Heart right ventricle (tissue), 16 donors: ENCODE data around the gene MNS1. TPM values are rescaled to one million over a fixed set of nuclear protein-coding genes. Genes with fewer than 3 reads are reported as not detected.

Experiments
- ATAC-seq, 8 donors: fragments of 200-7000 bp; cut with Tn5 transposase; one replicate each; pipeline ENCODE4 v1.9.1; 2020; ENCODE audit warnings: mild to moderate bottlenecking in 8 of 8, moderate library complexity in 8 of 8, moderate number of reproducible peaks in 1 of 8
- DNase-seq, 2 donors: peaks; one replicate each; pipeline ENCODE4 v3.0.0-alpha.2; 2020
- H3K27ac ChIP-seq, 10 donors: fragments of 200-600 bp; sonication (generic) in 2 of 10; one replicate each; pipeline versions ENCODE4 v1.5.0 to v1.8.0; 2020 to 2022; ENCODE audit warnings: mild to moderate bottlenecking in 3 of 10
- H3K27me3 ChIP-seq, 7 donors: fragments of 200-600 bp; one replicate each; pipeline ENCODE4 v1.8.0; 2021 to 2022; ENCODE audit warnings: mild to moderate bottlenecking in 2 of 7
- H3K36me3 ChIP-seq, 9 donors: fragments of 200-600 bp; sonication (generic) in 1 of 9; one replicate each; pipeline versions ENCODE4 v1.5.0 to v1.8.0; 2020 to 2022; ENCODE audit warnings: mild to moderate bottlenecking in 2 of 9
- H3K4me1 ChIP-seq, 9 donors: fragments of 200-600 bp; sonication (generic) in 1 of 9; one replicate each; pipeline versions ENCODE4 v1.5.0 to v1.8.0; 2020 to 2022; ENCODE audit warnings: mild to moderate bottlenecking in 4 of 9
- H3K4me3 ChIP-seq, 10 donors: fragments of 200-600 bp; sonication (generic) in 2 of 10; one replicate each; pipeline versions ENCODE4 v1.5.0 to v1.8.0; 2020 to 2022; ENCODE audit warnings: mild to moderate bottlenecking in 7 of 10, moderate library complexity in 2 of 10
- H3K9me3 ChIP-seq, 11 donors: fragments of 200-600 bp in 10 of 11; sonication (generic) in 2 of 11; one replicate each; pipeline versions ENCODE4 v1.5.0 to v1.8.0; 2013 to 2022; ENCODE audit warnings: mild to moderate bottlenecking in 2 of 11, control low read depth in 1 of 11, moderate library complexity in 1 of 11
- WGBS, 2 donors: extraction: QIAGEN DNeasy Blood & Tissue Kit; methylation state at CpG; one replicate each; pipeline ENCODE4 v1.1.7; 2013; ENCODE audit warnings: inconsistent platforms in 1 of 2; 5-methylcytosine and 5-hydroxymethylcytosine counted together
- intact Hi-C, 10 donors: fragments of 100-400 bp; cut with DNase I; formaldehyde crosslinking; loops; one replicate each; pipeline versions ENCODE4 v1.11.1 to v1.14.2; 2022
- polyA plus RNA-seq, 2 donors: library from polyadenylated mRNA; stranded (reverse); fragments of 200-250 nt; gene quantifications; one replicate each; pipeline ENCODE4 v1.2.3, GENCODE V29; 2013
- total RNA-seq, 10 donors: library from RNA; stranded (reverse); fragmentation: NEBNext Ultra II Directional in 3 of 10; extraction: Animal tissue kit (Norgen Biotek cat#: 25700) in 3 of 10; gene quantifications; one replicate each; pipeline versions ENCODE4 v1.2.1 to v1.2.4, GENCODE V29; 2021 to 2023
- TF ChIP-seq, protein P1 (sequence below), 9 donors: fragments of 200-600 bp; sonication (generic) in 2 of 9; IDR thresholded peaks; one replicate each; pipeline versions ENCODE4 v1.5.0 to v1.8.0; 2021 to 2022; ENCODE audit warnings: antibody characterized with exemption in 9 of 9, mild to moderate bottlenecking in 5 of 9, moderate library complexity in 1 of 9
- donor health status: Arrhythmogenic right ventricular cardiomyopathy.
- donor health status: ischemic (EF 13 %, LVEDD 7.1; RV severe dilation, severe dysfunction).
- donor health status: healthy with polysubstance abuse.
- donor health status: DM: no; HTN: yes; CAD: no.
- donor health status: DM: no; HTN: no; CAD: no.
- donor health status: ischemic (EF 25% LVEDD 6.9; RV normal size, moderate dysfunction).
- donor health status: ischemic (EF 25% LVEDD 5.7; RV mildly dilated, moderate dysfunction).
- donor health status: healthy.
- donor health status: DM: yes; HTN: yes; CAD: no.
- donor health status: Ischemic cardiomyopathy.
- donor health status: ischemic (EF 35%, LVEDD 5.7; RV mildly dilated, moderate dysfunction).
- donor health status: nonischemic (EF 11% LVEDD 7.7; RV severe dilation, severe dysfunction).
- donor health status: DM: yes; HTN: yes; CAD: no.
- donor health status: PGD.
- donor health status: ischemic (EF 29% LVEDD 5.4; RV normal size, mild dysfunction).
- donor health status: nonischemic (EF 23%, LVEDD 6.1; RV moderate dilation, normal function).

MNS1 gene
- total and polyA plus RNA-seq, 12 donors: 0.33 to 2.4 (median 1.2) TPM

DNA sequence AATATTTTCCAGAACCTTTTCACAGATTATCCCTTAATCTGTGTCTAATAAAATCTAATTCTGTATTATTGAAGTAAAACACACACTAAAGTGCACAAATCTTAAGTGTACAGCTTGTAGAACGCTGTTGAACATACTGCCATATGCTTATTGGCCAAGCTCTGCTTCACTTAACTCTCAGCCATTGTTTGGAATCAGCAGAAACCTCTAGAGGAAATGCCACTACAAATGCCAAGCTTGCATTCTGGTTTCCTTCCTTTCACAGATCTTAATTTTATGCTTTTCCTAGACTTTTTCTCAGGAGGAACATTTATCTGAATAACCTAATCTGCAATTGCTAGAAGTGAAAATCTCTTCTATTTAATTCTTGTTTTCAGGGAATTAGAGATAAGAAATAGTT, 10.1 kb downstream of the MNS1 start:
- no peaks in the 10 kb centered on the region for H3K36me3 ChIP-seq
- TF ChIP-seq, protein P1, sequence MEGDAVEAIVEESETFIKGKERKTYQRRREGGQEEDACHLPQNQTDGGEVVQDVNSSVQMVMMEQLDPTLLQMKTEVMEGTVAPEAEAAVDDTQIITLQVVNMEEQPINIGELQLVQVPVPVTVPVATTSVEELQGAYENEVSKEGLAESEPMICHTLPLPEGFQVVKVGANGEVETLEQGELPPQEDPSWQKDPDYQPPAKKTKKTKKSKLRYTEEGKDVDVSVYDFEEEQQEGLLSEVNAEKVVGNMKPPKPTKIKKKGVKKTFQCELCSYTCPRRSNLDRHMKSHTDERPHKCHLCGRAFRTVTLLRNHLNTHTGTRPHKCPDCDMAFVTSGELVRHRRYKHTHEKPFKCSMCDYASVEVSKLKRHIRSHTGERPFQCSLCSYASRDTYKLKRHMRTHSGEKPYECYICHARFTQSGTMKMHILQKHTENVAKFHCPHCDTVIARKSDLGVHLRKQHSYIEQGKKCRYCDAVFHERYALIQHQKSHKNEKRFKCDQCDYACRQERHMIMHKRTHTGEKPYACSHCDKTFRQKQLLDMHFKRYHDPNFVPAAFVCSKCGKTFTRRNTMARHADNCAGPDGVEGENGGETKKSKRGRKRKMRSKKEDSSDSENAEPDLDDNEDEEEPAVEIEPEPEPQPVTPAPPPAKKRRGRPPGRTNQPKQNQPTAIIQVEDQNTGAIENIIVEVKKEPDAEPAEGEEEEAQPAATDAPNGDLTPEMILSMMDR (IDR thresholded peaks at IDR 0.05): no peak
- H3K27me3 ChIP-seq: no peaks in the 10 kb centered on the region
- no peak overlapping the region for H3K27ac ChIP-seq
- ATAC-seq (no peak), DNase-seq (no peak)
- peaks cover 0 to 3% (median 0%) of the 10 kb centered on the region in 11 donors for H3K9me3 ChIP-seq
- intact Hi-C loops: no loop called here
- WGBS, 2 donors: 59 to 73% methylated on average over 1 of the region's 1 CpG
- no peak overlapping the region for H3K4me3 ChIP-seq
- H3K4me1 ChIP-seq: no peaks in the 10 kb centered on the region

DNA sequence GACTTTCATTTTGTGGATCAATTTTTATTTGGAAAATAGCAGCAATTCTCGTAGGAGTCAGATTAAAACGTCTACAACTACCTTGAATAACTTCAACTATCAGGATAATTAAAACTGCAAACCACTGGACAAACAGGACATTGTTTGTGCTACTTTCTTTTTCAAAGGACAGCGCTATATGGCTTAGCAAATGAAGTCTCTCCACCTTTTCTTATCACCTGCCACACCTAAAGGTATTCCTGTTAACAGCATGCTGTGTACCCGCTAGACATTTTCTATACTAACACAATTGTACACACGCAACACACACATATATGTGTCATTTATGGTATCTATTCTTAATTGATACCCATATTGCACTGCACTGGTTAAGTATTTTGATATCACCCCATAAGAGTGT, 19.2 kb downstream of the MNS1 start:
- DNase-seq: no peak
- Histone ChIP-seq H3K4me3 (no peak overlapping the region), H3K27ac (no peak overlapping the region), H3K4me1 (no peaks in the 10 kb centered on the region), H3K9me3 (peaks cover 0 to 4% (median 0%) of the 10 kb centered on the region in 11 donors), H3K27me3 (no peaks in the 10 kb centered on the region), H3K36me3 (peaks cover 0 to 9% (median 0%) of the 10 kb centered on the region in 9 donors)
- whole genome bisulfite sequencing, 2 donors: 93 to 94% methylated on average over 5 of the region's 5 CpGs
- TF ChIP-seq, protein P1 (IDR thresholded peaks at IDR 0.05): no peak
- no peak for ATAC-seq
- intact Hi-C loops: no loop called here

DNA sequence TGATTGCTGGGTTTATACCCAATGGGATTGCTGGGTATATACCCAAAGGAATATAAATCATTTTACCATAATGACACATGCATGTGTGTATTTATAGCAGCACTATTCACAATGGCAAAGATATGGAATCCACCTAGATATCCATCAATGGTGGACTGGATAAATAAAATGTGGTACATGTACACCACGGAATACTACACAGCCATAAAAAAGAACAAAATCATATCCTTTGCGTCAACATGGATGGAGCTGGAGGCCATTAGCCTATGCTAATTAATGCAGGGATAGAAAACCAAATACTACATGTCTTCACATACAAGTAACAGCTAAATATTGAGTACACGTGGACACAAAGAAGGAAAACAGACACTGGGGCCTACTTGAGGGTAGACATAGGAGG, 22.6 kb downstream of the MNS1 start:
- Histone ChIP-seq H3K4me1 (no peaks in the 10 kb centered on the region), H3K27me3 (no peaks in the 10 kb centered on the region), H3K4me3 (no peak overlapping the region), H3K36me3 (peaks cover 0 to 9% (median 0%) of the 10 kb centered on the region in 9 donors), H3K27ac (no peak overlapping the region), H3K9me3 (peaks cover 0 to 9% (median 0%) of the 10 kb centered on the region in 11 donors)
- DNase-seq (no peak), ATAC-seq (no peak)
- WGBS, 2 donors: 96 to 99% methylated on average over 3 of the region's 3 CpGs
- intact Hi-C loops: no loop called here
- TF ChIP-seq, protein P1 (IDR thresholded peaks at IDR 0.05): no peak

DNA sequence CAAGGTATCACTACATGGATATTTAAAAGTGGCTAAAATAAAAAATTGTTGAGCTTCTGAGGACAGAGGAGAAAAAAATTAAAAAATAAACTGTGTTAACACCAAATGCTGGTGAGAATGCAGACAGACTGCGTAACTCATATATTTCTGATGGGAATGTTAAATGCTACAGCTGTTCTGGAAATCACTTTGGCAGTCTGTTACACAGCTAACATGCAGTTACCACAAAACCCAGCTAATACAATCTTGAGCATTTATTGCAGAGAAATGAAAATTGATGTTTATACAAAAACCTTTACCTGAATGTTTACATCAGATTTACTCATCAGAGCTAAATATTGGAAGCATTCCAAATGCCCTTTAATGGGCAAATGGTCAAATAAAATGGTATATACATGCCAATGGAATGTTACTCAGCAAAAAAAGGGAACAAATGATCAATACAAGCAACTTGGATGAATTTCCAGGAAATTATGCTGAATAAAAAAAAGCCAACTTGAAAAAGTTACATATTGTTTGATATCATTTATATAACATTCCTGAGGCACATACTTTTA, 24.6 kb downstream of the MNS1 start:
- DNase-seq: no peak
- TF ChIP-seq, protein P1 (IDR thresholded peaks at IDR 0.05): no peak
- intact Hi-C loops: no loop called here
- no peak overlapping the region for H3K27ac ChIP-seq
- 91 to 93% methylated on average over 1 of the region's 1 CpG for WGBS, 2 donors
- H3K4me3 ChIP-seq: no peak overlapping the region
- H3K36me3 ChIP-seq: peaks cover 0 to 9% (median 0%) of the 10 kb centered on the region in 9 donors
- peaks cover 0 to 9% (median 0%) of the 10 kb centered on the region in 11 donors for H3K9me3 ChIP-seq
- no peaks in the 10 kb centered on the region for H3K4me1 ChIP-seq
- no peak for ATAC-seq
- no peaks in the 10 kb centered on the region for H3K27me3 ChIP-seq
